ENCODE results near the gene LRP6. TPM values are rescaled to one million over a fixed set of nuclear protein-coding genes. Genes with fewer than 3 reads are reported as not detected.

LRP6 gene
- total and polyA plus RNA-seq, 2 of the 8 experiments (the other 6 are each of a cell fraction or from before 2014, with no cell fraction given), result 53.6 to 73.2 TPM

DNA sequence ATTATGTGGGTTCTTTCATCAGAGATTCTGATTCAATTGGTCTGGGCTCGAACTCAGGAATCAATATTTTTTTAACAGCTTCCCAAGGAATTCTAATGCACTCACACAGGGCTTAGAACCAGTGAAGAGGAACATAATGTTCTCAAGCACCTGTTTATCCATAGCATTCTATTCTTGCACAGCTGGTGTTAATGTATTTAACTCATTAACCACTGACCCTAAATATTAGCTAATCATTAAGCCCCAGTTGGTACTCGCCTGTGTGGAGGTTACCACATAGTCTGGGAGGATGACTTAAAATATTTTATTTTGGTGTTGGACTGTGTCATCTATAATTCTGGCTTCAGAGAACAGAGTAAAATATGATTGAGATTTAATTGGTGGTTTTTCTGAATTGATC lies 45.3 kb downstream of the LRP6 start (continued):
- TF ChIP-seq CHD7 (IDR thresholded peaks at IDR 0.05; ENCODE audit: insufficient replicate concordance, low read length) (no peak), SP1 (IDR thresholded peaks at IDR 0.05; ENCODE audit: low read depth, low read length) (no peak), ASH2L (IDR thresholded peaks at IDR 0.05; ENCODE audit: low read length) (no peak), CHD1 (IDR thresholded peaks at IDR 0.05; ENCODE audit: low read depth, low read length) (no peak), FOSL1 (IDR thresholded peaks at IDR 0.05; ENCODE audit: insufficient read depth, low read depth, low read length) (no peak)

All from H1 (cell line).